ENCODE results near the gene PIGL.
A peak's percentile ranks its signal among the peaks of the same experiment; 100 is the strongest.
"Not testable (repeated sequence)": the region's sequence is repeated elsewhere in the genome, so short reads cannot be mapped to it uniquely, and the experiment has no call there.

PIGL gene

GRCh38 chr17:16215965-16216316 is 1.1 kb upstream of the PIGL start:
- DNase-seq, result peak in 2 of 10 donors; percentile 18 to 44
- intact Hi-C loops (cut with DNase I), result loop anchor here (2.0 kb wide), 1 partner anchor 217 kb away; the partner anchor contains the start of genes TTC19 and ZSWIM7

- intact Hi-C loops (cut with DNase I), result not testable (repeated sequence)
These were observed 539 bp upstream of the PIGL start for GRCh38 chr17:16216341-16217001.

GRCh38 chr17:16222406-16222805 is 5.4 kb downstream of the PIGL start:
- no peak for DNase-seq
- intact Hi-C loops (cut with DNase I), result no loop called here

More at GRCh38 chr17:16216341-16217001, 539 bp upstream of the PIGL start:
- DNase-seq, result not testable (repeated sequence)

GRCh38 chr17:16229912-16230561 is 13.0 kb downstream of the PIGL start:
- DNase-seq; intact Hi-C loops (cut with DNase I): not testable (repeated sequence)

GRCh38 chr17:16232391-16232790 is 15.4 kb downstream of the PIGL start:
- no peak for DNase-seq
- intact Hi-C loops (cut with DNase I), result no loop called here

GRCh38 chr17:16239931-16240330 is 22.9 kb downstream of the PIGL start:
- DNase-seq, result no peak
- intact Hi-C loops (cut with DNase I), result no loop called here

GRCh38 chr17:16241906-16242399 is 24.9 kb downstream of the PIGL start:
- intact Hi-C loops (cut with DNase I), result no loop called here
- DNase-seq, result no peak

- intact Hi-C loops (cut with DNase I), result no loop called here
- DNase-seq, result no peak
These were observed 26.4 kb downstream of the PIGL start for GRCh38 chr17:16243385-16243784.

GRCh38 chr17:16243801-16244567 is 27.0 kb downstream of the PIGL start:
- DNase-seq, result no peak
- intact Hi-C loops (cut with DNase I), result no loop called here

- intact Hi-C loops (cut with DNase I), result no loop called here
- no peak for DNase-seq
These were observed 30.6 kb downstream of the PIGL start for GRCh38 chr17:16247586-16247984.

GRCh38 chr17:16250635-16251034 is 33.6 kb downstream of the PIGL start:
- DNase-seq, result no peak

GRCh38 chr17:16251043-16251442 is 34.0 kb downstream of the PIGL start:
- no peak for DNase-seq
- intact Hi-C loops (cut with DNase I), result no loop called here

More at GRCh38 chr17:16250635-16251034, 33.6 kb downstream of the PIGL start:
- intact Hi-C loops (cut with DNase I), result no loop called here

- no peak for DNase-seq
- intact Hi-C loops (cut with DNase I), result no loop called here
These were observed 34.5 kb downstream of the PIGL start for GRCh38 chr17:16251556-16251955.

GRCh38 chr17:16254773-16255400 is 37.9 kb downstream of the PIGL start:
- intact Hi-C loops (cut with DNase I), result no loop called here
- no peak for DNase-seq

- intact Hi-C loops (cut with DNase I), result no loop called here
These were observed 38.5 kb downstream of the PIGL start for GRCh38 chr17:16255481-16255921.

GRCh38 chr17:16258901-16259300 is 41.9 kb downstream of the PIGL start:
- no peak for DNase-seq
- intact Hi-C loops (cut with DNase I), result no loop called here

More at GRCh38 chr17:16255481-16255921, 38.5 kb downstream of the PIGL start:
- DNase-seq, result peak; percentile 23 to 88 (median 46)

GRCh38 chr17:16259926-16260325 is 42.9 kb downstream of the PIGL start:
- DNase-seq, result no peak
- intact Hi-C loops (cut with DNase I), result no loop called here

GRCh38 chr17:16261049-16261448 is 44.0 kb downstream of the PIGL start:
- intact Hi-C loops (cut with DNase I), result no loop called here
- no peak for DNase-seq

GRCh38 chr17:16262201-16262600 is 45.2 kb downstream of the PIGL start:
- intact Hi-C loops (cut with DNase I), result no loop called here
- no peak for DNase-seq

- DNase-seq, result no peak
- intact Hi-C loops (cut with DNase I), result no loop called here
These were observed 50.2 kb downstream of the PIGL start for GRCh38 chr17:16267174-16267573.

- intact Hi-C loops (cut with DNase I), result no loop called here
- DNase-seq, result no peak
These were observed 52.6 kb downstream of the PIGL start for GRCh38 chr17:16269658-16270057.
